Endothelial cell of hepatic sinusoid (primary cell): ENCODE results near the gene FFAR3.

ENCODE experiments used
- in situ Hi-C: cut with HindIII; loops from 2 replicates; pipeline ENCODE4 v1.10.0; 2017; ENCODE audit warnings: low sequenced_read_pairs

Gene FFAR3, protein sequence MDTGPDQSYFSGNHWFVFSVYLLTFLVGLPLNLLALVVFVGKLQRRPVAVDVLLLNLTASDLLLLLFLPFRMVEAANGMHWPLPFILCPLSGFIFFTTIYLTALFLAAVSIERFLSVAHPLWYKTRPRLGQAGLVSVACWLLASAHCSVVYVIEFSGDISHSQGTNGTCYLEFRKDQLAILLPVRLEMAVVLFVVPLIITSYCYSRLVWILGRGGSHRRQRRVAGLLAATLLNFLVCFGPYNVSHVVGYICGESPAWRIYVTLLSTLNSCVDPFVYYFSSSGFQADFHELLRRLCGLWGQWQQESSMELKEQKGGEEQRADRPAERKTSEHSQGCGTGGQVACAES

DNA sequence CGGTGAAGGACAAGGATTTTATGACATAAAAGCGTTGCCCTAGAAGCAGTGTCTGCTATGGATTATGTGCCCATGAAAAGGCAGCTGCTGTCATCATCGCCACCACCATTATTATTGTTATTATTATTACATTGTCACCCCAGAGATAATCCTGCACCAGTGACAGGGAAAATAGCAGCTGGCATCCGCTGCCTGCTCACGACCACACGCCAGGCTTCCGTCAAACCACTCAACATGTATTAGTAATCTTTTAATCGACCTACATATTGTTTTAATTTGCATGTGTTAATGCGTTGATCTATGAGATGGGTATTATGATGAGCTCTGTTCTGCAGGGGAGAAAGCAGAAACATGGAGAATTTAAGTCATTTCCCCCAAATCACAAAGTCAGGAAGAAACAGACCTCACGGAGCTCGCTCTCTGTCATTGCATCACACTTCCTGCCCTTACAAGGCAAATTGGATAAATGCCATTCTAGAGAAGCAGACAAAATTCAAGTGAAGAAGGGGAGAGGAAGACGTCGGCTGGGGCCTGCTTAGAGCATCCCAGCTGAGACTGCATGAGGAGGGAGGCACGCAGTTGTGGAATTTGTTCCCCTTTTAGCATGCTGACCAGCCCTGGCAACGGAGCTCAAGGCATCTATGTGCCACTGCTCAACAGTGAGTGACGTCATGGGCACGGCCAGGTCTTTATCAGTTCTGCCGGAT is at the start of gene FFAR3:
Gene FFAR3, plus strand, starts transcription at position 594 of the 707 bp plus-strand sequence. CDS start 431 bp downstream, outside the sequence.
- in situ Hi-C loops = no loop called here

DNA sequence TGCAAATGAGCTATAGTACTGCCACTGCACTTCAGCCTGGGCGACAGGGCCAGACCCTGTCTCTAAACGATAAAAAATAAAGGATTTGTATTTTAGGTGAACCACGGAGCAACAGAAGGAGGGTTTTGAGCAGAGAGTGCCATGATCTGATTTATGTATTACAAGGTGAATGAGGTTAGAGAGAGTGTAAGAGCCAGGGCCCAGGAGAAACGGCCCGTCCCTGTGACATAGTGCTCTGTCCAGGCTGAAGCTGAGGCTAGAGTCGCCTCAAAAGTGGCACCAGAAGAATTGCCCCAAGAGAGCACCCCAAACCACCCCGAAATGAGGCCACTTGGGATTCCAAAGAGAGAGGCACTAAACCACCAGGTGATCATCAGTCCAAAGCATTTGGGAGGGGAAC is 49.4 kb upstream of the FFAR3 start:
- in situ Hi-C loops = loop anchor here (5.0 kb wide), 1 partner anchor 43 kb away; no protein-coding TSS in a partner anchor

DNA sequence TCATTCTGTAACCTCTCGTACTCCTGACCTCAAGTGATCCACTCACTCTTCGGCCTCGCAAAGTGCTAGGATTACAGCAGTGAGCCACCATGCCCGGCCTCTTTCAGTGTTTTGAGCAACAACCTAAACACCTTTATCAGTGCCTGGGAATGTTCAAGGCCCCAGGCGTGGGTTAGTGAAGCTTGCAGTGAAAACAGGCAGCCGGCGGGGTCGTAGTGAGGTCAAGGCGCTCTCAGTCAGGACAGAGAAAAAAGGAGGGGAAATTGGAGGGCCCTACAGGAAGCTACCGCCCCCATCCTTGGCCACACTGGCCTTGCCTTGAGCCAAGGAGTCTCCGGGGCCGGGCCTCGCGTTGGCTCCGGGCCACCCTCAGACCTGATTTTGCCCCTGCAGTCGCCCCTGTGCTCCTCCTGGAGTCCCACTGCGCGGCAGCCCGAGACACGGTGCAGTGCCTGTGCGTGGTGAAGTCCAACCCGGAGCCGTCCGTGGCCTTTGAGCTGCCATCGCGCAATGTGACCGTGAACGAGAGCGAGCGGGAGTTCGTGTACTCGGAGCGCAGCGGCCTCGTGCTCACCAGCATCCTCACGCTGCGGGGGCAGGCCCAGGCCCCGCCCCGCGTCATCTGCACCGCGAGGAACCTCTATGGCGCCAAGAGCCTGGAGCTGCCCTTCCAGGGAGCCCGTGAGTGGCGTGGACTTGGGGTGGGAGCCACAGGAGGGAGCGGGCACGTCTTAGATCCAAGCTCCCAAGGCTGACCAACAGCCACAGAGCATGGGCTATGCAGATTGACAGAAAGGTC is 48.6 kb upstream of the FFAR3 start:
- in situ Hi-C loops = loop anchor here (5.0 kb wide), 1 partner anchor 43 kb away; no protein-coding TSS in a partner anchor

DNA sequence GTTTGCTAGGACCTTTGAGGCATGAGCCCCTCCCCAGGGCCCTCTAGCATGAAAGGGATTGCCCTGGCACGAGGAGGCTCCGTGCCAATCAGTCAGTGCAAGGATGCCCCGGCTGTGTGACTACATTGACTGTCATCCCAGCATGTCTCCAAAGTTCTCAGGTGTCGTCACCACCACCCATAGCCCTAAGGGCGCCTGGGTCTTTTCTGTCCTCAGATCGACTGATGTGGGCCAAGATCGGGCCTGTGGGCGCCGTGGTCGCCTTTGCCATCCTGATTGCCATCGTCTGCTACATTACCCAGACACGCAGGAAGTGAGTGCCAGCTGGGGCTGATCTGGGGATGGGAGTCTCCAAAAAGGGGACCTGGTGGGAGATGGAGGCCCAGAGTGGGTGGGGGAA is 47.9 kb upstream of the FFAR3 start:
- in situ Hi-C loops = no loop called here

DNA sequence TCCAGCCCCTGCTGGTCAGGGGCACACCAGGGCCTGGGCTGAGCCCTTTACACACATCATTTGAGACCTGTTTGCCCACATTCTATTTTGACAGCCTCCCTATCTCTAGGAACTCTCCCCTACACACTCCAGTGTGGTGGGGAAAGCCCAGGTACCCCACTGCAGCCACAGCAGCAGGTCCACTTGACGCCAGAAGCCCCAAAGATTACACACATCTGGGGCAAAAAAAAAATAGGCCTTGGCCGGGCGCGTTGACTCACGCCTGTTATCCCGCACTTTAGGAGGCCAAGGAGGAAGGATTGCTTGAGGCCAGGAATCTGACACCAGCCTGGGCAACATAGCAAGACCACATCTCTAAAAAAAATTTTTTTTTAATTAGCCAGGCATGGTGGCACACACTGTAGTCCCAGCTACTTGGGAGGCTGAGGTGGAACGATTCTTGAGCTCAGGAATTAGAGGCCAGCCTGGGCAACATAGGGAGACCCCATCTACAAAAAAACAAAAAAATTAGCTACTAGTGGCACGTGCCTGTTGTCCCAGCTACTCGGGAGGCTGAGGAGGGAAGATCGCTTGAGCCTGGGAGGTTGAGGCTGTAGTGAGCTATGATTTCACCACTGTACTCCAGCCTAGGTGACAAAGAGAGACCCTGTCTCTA is 47.3 kb upstream of the FFAR3 start:
- in situ Hi-C loops = no loop called here

DNA sequence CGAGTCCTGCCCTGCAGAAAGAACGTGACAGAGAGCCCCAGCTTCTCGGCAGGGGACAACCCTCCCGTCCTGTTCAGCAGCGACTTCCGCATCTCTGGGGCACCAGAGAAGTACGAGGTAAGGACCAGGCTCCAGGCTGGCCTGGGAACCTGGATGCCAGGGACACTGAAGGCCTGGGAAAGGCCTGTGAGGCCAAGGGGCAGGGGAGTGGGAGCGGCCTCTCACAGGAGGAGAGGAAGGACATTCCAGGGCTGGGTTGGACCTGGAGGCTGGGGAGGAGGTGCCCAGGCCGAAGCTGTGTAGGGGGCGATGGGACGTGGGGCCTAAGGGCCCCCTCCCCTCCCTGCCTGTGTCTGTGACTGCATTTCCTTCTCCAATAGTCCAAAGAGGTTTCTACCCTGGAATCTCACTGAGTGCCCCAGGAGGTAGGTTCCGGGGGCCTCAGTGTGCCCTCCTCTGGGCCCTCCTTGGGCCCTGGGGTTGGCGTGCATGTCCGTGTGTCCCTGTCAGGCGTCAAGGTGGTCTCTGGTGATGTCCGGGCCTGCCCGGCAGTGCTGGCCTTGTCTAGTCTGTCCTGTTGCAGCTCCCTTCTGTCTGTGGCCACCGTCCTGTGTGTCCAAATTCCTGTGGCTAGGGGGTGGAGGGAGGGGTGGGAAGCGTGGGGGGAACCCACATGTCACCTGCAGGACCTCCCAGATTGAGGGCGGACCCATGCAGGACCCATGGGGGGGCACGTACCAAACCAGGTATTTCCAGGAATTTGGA is 46.2 kb upstream of the FFAR3 start:
- in situ Hi-C loops = no loop called here

DNA sequence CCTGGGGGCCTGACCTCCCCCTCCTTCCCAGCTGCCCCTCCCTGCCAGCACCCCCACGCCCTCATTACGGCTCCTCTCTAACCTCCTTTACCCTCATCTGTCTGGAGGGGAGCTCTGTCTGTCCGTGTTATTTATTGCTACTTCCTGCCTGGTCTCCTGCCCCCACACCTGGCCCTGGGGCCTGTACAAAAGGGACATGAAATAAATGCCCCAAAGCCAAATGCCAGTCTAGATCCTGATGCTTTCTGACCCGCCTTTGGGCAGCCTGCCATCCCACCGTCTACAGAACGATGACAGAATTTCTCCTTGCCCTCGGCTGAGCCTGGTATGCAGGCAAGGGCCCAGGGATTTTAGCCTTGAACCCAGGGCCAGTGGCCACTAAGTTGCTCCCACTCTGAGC is 44.7 kb upstream of the FFAR3 start:
- in situ Hi-C loops = no loop called here

DNA sequence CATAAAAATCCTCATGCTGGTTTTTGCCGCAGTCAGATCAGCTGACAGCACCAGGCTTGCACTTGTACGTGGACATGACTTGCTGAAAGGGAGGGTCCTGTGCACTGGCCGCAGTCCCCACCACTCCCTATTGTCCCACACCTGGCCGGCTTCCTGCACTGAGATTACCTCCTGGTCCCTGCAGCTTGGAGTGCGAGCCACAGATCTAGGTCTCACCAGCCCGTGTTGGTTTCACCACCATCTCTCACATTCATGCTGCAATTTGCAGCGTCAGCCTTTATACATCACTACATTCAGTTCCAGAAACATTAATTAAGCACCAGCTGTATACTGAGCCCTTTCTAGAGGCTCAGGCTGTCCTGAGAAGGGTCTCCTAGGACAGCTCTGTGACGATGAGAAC is 44.2 kb upstream of the FFAR3 start:
- in situ Hi-C loops = no loop called here

DNA sequence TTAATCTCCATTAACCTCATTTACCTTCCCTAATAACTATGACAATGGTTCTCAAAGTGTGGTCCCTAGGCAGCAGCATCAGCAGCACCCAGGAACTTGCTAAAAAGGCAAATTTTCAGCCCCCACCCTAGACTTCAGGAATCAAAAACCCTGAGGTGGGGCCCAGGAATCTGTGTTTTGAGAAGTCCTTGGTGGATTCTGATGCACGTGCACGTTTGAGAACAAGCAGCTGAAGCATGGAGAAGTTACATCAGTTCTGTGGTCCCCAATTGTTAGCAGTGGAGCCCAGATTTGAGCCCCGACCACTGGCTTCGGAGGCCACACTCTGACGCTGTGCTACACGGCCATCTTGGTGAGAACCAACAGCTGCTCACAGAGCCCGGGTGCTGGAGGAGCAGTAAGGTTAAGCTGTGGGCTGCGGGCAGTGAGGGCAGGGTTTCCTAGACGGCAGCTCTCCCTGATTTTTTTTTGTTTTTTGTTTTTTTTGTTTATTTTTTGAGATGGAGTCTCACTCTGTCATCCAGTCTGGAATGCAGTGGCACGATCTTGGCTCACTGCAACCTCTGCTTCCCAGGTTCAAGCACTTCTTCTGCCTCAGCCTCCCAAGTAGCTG is 43.3 kb upstream of the FFAR3 start:
- in situ Hi-C loops = no loop called here

DNA sequence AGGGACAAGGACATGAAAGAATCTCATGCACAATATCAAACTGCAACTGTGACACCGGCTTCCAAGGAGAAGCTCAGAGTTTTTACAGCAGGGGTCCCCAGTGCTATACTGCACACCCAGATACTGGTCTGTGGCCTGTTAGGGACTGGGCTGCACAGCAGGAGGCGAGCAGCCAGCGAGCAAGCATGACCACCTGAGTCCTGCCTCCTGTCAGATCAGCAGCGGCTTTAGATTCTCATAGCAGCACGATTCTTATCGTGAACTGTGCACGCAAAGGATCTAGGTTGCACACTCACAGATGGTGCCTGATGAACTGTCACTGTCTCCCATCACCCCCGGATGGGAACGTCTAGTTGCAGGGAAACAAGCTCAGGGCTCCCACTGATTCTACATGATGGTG is 42.4 kb upstream of the FFAR3 start:
- in situ Hi-C loops = no loop called here

DNA sequence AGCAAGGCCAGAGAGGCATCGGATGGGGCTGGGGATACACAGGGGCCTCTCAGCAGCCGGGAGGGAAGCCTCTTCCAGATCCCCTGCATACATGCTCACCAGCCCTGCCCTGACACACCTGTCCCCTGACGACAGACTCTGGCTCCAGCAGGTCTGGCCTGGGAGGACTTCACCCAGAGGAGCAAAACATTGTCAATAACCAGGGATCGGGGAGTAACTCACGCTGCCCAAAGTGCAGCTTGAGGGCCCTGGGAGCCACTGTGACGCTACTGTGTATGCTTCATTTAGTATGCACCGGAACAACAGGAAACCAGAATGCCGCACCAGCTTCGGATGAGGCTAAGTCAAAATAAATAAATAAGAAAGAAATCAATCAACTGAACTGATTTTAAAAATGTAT is 41.7 kb upstream of the FFAR3 start:
- in situ Hi-C loops = no loop called here

DNA sequence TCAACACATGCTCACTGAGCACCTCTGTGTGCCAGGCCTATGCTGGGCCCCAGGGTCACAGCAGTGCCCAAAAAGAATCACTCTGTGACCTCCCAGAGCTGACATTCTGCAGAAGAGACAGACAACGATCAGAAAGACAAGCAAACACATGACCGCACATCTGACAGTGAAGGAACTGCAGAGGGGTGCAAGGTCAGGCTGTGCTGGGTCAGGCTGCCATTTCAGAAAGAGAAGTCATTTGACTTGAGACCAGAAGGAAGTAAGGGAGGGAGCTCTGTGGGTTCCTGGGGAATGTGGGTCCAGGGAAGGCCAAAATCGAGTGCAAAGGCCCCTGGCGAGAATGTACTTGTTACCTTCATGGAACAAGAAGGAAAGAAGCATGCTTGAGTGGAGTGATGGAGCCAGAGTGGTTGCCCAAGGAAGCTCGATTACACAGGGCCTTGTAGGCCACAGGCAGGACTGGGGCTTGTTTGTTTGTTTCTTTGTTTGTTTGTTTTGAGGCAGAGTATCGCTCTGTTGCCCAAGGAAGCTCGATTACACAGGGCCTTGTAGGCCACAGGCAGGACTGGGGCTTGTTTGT is 40.7 kb upstream of the FFAR3 start:
- in situ Hi-C loops = no loop called here

DNA sequence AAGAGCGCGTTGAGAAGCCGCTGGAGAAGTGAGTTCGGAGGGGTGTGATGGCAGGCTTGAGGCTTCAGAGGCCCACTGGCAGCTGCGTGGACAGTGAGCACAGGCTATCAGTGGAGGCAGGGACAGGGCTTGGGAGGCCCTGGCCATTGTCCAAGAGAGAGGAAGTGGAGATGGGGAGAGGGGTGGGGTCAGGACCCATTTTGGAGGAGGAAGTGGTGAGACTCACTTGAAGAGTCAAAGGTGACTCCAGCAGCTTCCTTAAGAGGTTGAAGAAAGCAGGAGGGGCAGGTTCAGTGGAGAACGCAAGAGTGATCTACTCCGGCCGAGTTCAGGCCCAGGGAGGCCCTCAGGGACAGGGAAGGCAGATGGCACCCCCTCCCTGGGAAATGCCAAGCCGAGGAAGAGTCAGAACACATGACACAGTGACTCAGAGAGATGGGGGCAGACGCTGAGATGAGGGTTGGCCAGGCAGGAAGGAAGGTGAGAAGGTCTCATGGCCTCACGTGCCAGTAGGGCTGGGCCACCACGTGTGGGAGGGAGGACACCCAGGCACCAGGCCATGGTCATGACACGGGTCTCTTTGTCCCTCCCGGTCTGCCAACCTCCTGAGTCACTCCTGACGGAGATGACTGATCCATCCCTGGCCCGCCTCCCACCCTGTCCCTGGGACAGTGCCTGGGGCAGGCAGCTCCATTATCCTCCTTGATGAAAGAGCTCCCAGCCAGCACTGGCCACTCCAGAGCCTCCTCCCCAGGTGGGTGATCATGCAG is 39.4 kb upstream of the FFAR3 start:
- in situ Hi-C loops = no loop called here

DNA sequence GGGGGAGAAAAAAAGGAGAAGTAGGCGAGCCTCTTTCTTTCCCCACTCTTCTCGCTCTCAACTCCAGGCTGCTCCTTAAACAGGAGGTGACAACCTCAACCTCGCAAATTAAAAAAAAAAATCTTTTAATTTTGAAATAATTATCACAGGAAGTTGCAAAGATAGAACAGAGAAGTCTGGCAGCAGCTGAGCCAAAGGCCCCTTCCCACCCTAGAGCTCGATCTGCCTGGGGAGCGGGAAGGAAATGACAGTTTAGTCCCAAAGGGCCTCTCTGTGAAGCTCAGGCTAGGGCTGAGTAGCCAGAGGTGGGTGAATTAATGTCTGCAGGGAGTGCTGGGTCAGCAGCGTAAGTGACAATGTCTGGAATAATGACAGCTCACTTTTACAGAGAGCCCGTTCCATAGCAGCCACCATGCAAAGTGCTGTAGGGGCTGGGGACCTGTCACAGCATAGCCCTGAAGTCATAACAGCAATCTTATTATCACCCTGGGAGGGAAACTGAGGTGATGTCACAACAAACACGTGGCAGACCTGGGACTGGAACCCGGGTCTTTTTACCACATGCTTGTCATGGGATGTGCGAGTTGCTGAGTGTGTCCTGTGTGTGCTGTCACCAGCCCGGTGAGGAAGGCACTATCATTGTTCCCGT is 38.1 kb upstream of the FFAR3 start:
- in situ Hi-C loops = no loop called here

DNA sequence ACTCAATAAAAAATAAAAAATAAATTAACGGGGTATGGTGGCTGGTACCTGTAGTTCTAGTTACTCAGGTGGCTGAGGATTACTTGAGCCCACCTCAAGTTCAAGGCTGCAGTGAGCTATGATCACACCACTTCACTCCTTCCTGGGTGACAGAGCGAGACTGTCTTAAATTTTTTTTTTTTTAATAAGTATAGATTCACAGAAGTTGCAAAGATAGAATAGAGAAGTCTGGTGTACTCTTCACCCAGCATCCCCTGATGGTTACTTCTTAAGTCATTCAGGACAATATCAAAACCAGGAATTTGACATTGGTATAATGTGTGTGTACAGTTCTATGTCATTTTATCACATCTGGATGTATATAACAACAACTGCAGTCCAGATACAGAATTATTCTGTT is 37.0 kb upstream of the FFAR3 start:
- in situ Hi-C loops = no loop called here

DNA sequence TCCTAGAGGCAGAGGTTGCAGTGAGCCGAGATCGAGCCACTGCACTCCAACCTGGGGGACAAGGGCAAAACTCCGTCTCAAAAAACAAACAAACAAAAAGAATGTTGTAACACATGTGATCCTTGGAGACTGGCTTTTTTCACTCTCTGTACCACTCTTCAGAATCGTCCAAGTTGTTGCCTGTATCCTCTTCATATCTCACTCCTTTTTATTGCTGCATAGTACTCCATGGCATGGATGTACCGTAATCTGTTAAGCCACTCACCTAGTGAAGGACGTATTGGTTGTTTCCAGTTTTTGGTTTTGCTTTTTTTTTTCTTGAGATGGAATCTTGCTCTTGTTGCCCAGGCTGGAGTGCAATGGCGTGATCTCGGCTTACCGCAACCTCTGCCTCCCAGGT is 36.2 kb upstream of the FFAR3 start:
- in situ Hi-C loops = no loop called here

DNA sequence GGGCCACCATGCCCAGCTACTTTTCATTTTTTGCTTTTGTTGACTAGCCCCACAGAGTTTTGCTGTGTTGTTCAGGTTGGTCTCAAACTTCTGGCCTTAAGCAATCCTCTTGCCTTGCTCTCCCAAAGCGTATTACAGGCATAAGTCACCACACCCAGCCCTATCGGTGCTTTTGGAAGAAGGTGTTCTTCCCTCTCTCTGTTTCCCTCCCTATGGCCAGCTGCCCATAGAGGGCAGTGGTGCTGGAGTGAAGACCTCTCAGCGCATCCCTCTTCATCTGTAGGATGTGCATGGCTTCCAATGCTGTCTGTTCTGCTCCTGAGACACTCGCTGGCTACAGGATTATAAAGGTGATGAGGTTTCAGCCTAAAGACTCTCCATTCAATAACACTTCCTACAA is 30.6 kb upstream of the FFAR3 start:
- in situ Hi-C loops = no loop called here

DNA sequence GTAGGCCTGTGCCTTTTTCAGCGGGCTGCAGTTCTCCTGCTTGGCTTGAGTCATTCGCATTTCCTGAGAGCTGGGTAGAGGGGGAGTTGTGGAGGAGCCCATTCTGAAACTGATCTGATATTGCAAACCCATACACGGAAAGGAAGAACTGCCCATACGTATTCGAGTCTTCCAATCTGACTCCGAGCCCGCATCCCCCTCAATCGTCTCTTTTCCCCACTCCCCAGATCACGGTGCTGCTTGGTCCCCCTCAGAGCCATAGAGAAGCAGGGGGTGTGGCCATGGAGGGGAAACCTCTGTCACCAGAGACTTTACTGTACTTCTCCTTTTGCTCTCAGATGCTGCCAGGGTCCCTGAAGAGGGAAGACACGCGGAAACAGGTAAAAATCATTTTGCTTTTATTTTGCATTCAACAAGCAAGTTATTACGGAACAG is 29.4 kb upstream of the FFAR3 start, which contains the start of gene CD22:
Gene CD22, plus strand, starts transcription at position 337 of the 435 bp plus-strand sequence. CDS start 2,854 bp downstream, outside the sequence.
- in situ Hi-C loops = no loop called here
